Fibroblast of mammary gland (primary cell): Measurements from ENCODE around the gene MASTL.

Experiments
- DNase-seq: peaks from one replicate; pipeline ENCODE4 v3.0.0-alpha.2; 2010; ENCODE audit warnings: low read depth
- H3K4me3 ChIP-seq: 2 replicates; pipeline ENCODE4 v1.5.1; 2011; ENCODE audit warnings: low read depth, mild to moderate bottlenecking, low read length, moderate library complexity; ENCODE audit not compliant: control insufficient read depth
- CTCF ChIP-seq: conservative IDR thresholded peaks from 2 replicates; pipeline ENCODE4 v1.5.1; 2011; ENCODE audit warnings: low read depth, low read length, inconsistent platforms; ENCODE audit not compliant: control insufficient read depth, insufficient read depth

MASTL gene

GRCh38 chr10:27203806-27204205 is 48.7 kb downstream of the MASTL start:
- H3K4me3 ChIP-seq = no peak overlapping the region
- TF ChIP-seq CTCF = no peak
- no peak for DNase-seq

- no peak for TF ChIP-seq CTCF
- peak; percentile 4 for DNase-seq
- H3K4me3 ChIP-seq = no peak overlapping the region
Observed at GRCh38 chr10:27207350-27207749, 52.2 kb downstream of the MASTL start.

GRCh38 chr10:27223964-27224363 is 68.8 kb downstream of the MASTL start:
- peak; percentile 45 for TF ChIP-seq CTCF
- DNase-seq = peak; percentile 48
- H3K4me3 ChIP-seq = no peak overlapping the region

- H3K4me3 ChIP-seq = no peak overlapping the region
- no peak for DNase-seq
- TF ChIP-seq CTCF = no peak
Observed at GRCh38 chr10:27225011-27225590, 69.9 kb downstream of the MASTL start.

- DNase-seq = no peak
- H3K4me3 ChIP-seq = no peak overlapping the region
- no peak for TF ChIP-seq CTCF
Observed at GRCh38 chr10:27225642-27226257, 70.6 kb downstream of the MASTL start.

GRCh38 chr10:27230022-27230421 is 74.9 kb downstream of the MASTL start:
- no peak for DNase-seq
- no peak for TF ChIP-seq CTCF
- no peak overlapping the region for H3K4me3 ChIP-seq
